Epidermal melanocyte (primary cell): Measurements from ENCODE around the gene LHX3.
A peak's percentile ranks its signal among the peaks of the same experiment; 100 is the strongest.

Experiments
- DNase-seq: peaks from one replicate; pipeline ENCODE4 v3.0.0; 2011; ENCODE audit warnings: low spot score; ENCODE audit not compliant: insufficient read length

The LHX3 gene

GRCh38 chr9:136204838-136205706 is at the start of gene LHX3:
TSS of gene LHX3 (minus strand) at chr9:136205128. CDS start at chr9:136205012, 116 bp downstream.
- peak; percentile 79 for DNase-seq

- no peak for DNase-seq
These were observed 48.6 kb upstream of the LHX3 start for GRCh38 chr9:136253246-136254130.

GRCh38 chr9:136252846-136253245 is 47.9 kb upstream of the LHX3 start:
- no peak for DNase-seq

DNA sequence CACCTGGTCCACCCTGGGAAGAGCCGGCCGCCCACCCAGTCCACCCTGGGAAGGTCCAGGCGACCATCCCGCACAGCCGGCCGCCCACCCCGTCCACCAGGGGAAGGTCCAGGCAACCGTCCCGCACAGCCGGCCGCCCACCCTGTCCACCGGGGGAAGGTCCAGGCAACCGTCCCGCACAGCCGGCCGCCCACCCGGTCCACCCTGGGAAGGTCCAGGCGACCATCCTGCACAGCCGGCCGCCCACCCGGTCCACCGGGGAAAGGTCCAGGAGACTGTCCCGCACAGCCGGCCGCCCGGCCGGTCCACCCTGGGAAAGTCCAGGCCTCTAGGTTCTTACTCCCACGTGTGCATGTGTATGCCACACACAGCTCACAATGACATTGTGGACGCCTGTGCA is 47.4 kb upstream of the LHX3 start:
- DNase-seq: no peak

GRCh38 chr9:136251264-136252115 is 46.6 kb upstream of the LHX3 start:
- no peak for DNase-seq

GRCh38 chr9:136250676-136251075 is 45.7 kb upstream of the LHX3 start:
- no peak for DNase-seq

GRCh38 chr9:136249877-136250559 is 45.1 kb upstream of the LHX3 start:
- DNase-seq: no peak

- DNase-seq: no peak
These were observed 44.3 kb upstream of the LHX3 start for GRCh38 chr9:136248951-136249876.

- DNase-seq: no peak
These were observed 43.2 kb upstream of the LHX3 start for GRCh38 chr9:136247947-136248637.

- no peak for DNase-seq
These were observed 42.6 kb upstream of the LHX3 start for GRCh38 chr9:136247551-136247916.

DNA sequence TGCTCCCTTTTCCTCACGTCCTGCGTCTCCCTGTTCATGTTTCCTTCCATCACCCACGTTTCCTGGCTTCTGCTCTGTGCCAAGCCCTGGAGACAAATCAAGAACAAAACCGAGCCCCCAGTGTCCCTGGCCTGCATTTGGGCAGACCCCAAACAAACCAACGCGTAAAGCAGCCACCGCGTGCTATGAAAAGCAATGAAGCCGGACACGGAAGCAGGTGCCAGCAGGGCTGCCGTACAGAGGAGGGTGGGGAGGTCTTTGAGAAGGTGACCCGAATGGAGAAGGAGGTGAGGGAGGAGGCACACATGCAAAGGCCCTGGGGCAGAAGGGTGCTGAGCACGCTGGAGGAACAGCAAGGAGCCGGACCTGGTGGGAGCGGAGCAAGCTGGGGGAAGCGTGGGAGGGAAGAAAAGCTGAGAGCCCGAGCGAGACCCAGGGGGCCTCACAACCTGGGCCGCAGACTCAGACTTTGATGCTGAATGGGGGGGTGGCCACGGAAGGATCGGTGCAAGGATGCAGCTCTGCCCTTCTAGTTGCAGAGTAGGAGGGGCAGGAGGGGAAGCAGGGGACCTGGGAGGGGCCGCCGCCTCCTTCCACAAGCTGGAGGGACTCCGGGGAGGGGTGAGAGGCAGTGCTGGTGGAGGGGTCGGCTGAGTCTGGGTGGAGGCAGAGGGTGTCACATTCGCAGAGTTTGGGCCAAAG is 42.1 kb upstream of the LHX3 start:
- DNase-seq: no peak

DNA sequence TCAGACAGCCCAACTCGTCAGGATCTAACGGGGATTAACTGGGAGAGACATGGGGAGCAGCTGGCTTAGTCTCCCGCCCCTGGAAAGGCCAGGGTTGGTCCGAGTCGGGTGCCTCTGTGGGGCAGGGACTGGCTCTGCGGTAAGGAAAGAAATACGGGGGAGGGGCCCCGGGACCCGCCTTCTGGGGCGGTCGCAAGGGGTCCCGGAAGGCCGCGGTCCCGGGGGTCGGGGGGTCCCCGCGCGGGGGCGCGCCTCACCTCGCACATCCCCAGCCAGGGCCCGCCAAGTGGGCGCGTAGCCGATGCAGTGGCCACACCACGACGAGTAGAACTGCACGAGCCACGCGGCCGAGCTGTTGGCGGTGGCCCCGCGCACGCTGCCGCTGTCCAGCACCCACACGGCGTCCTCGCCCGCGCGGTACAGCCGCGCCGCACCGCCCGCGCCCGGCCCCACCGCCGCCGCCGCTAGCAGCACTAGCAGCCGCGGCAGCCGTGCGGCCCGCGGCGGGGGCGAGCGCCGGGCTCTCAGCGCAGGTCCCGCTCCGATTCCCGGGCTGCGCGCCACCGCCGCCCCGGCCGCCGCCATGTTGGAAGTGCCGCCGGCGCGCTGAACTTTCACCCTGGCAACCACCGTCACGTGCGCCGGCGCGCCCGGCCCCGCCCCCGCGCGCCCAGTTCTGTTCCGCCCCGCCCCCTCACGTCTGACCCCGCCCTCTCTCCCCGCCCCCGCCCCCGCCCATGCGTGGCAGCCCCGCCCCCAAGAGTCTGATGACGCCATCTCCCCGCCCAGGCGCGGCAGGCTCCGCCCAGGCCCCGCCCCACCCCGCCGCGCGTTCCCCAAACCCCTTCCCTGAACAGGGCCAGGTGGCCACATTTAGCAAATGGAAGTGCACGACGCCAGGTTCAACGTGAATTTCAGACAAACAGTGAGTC is 40.6 kb upstream of the LHX3 start, which contains the start of gene QSOX2:
Gene QSOX2 (minus strand): TSS at position 594 of the 932 bp plus-strand sequence. CDS start 9 bp downstream, at position 585.
- peak; percentile 81 for DNase-seq

- no peak for DNase-seq
These were observed 40.0 kb upstream of the LHX3 start for GRCh38 chr9:136244969-136245218.

DNA sequence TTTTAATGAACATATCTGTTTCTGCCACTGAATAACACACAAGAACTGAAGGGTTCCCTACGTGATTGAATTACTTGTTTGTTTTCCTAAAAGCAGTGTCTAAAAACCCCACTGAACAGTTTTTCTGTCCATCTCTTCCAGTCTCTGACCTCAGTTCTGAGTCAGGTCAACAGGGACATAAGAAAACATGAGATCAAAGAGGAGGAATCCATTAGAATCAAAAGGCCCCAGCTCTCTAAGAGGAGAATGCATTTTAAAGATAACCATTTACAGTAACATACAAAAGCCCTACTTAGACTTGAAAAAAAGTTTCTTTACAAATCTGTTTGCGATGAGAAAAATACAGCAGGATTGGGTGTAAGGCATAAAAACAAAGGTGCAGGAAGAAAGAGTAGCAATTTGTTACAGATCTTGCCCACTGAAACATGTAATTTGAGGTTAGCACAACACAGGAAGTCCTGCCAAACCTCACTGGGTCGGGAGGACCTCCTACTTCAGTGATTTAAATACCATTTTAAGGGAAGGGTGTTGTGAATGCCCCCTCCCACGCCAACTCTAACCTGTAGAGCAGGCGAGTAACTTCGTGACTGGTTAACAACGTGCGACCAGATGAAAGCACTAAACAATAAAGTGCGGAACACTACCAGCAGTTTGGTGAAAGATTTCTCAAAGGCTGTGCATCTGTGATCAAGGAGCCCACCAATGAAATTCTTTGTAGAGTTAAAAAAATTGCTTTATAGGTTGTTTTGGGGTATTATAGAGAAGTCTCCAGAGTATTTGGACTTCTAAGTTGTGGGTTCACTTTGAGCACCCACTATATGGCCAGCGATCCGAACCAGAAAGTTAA is 39.4 kb upstream of the LHX3 start:
- DNase-seq: no peak

DNA sequence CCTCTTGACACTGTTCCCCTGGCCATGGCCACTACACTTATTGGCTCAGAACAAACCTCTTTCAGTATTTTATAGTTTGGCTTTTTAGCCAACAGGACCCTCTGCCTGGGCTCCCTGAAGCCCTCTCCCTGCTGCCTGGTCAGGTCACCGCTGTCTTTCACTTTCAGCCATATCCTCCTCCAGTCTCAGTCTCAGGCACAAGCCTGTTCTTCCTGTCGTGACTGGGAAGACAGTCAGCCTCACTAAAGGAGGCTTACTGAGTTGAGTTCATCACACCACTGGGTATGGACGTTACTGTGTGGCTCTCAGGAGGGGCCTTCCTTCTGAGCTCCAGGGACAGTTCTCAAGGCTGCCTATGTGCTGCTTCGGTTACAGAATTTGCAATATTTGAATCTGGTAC is 38.7 kb upstream of the LHX3 start:
- DNase-seq: no peak

GRCh38 chr9:136242918-136243525 is 38.1 kb upstream of the LHX3 start:
- no peak for DNase-seq
